Ishikawa (cell line): ENCODE data around the gene FAM168A.

Experiments used
- CEBPB ChIP-seq: IDR thresholded peaks from 2 replicates; pipeline ENCODE4 v1.6.1; 2012
- CREB1 ChIP-seq: IDR thresholded peaks from 2 replicates; pipeline ENCODE4 v1.6.1; 2012; ENCODE audit warnings: low read depth
- EGR1 ChIP-seq: IDR thresholded peaks from 2 replicates; pipeline ENCODE4 v1.6.1; 2012
- EP300 ChIP-seq: IDR thresholded peaks from 2 replicates; pipeline ENCODE4 v1.6.1; 2012; ENCODE audit warnings: borderline replicate concordance
- FOXM1 ChIP-seq: IDR thresholded peaks from 2 replicates; pipeline ENCODE4 v1.6.1; 2012; ENCODE audit warnings: low read depth, borderline replicate concordance
- MAX ChIP-seq: IDR thresholded peaks from 2 replicates; pipeline ENCODE4 v1.6.1; 2012
- NFIC ChIP-seq: IDR thresholded peaks from 2 replicates; pipeline ENCODE4 v1.6.1; 2012
- RAD21 ChIP-seq: IDR thresholded peaks from 2 replicates; pipeline ENCODE4 v1.6.1; 2012; ENCODE audit warnings: low read depth
- REST ChIP-seq: IDR thresholded peaks from 2 replicates; pipeline ENCODE4 v1.6.1; 2012; ENCODE audit warnings: low read depth, mild to moderate bottlenecking
- TAF1 ChIP-seq: IDR thresholded peaks from 2 replicates; pipeline ENCODE4 v1.6.1; 2012; ENCODE audit warnings: low read depth, mild to moderate bottlenecking
- TEAD4 ChIP-seq: IDR thresholded peaks from 2 replicates; pipeline ENCODE4 v1.6.1; 2012
- USF1 ChIP-seq: IDR thresholded peaks from 2 replicates; pipeline ENCODE4 v1.6.1; 2012
- YY1 ChIP-seq: IDR thresholded peaks from 2 replicates; pipeline ENCODE4 v1.6.1; 2012; ENCODE audit warnings: low read depth
- ZBTB7A ChIP-seq: IDR thresholded peaks from 2 replicates; pipeline ENCODE4 v1.6.1; 2012; ENCODE audit warnings: low read depth

GRCh38 chr11:73359930-73360742, 237.8 kb downstream of the FAM168A start:
- TF ChIP-seq REST (no peak), CEBPB (no peak), MAX (no peak), TAF1 (no peak), EP300 (no peak), YY1 (no peak), NFIC (no peak), RAD21 (peak; percentile 59), CREB1 (no peak), TEAD4 (no peak), EGR1 (no peak), FOXM1 (no peak), USF1 (no peak), ZBTB7A (no peak)
